ENCODE results near the gene PANX3.

- TF ChIP-seq GATA3 (IDR thresholded peaks at IDR 0.05; ENCODE audit: low read depth, low read length) (no peak), GATA2 (IDR thresholded peaks at IDR 0.05; ENCODE audit: low read depth, low read length) (no peak)
These were observed 28.7 kb upstream of the PANX3 start for GRCh38 chr11:124582565-124582964.
